Activated CD4-positive, alpha-beta memory T cell treated with anti-CD3 and anti-CD28 coated beads for 36 hours (primary cell): ENCODE data around the gene STK24. TPM values are rescaled to one million over a fixed set of nuclear protein-coding genes. Genes with fewer than 3 reads are reported as not detected.

ENCODE experiments used
- CTCF ChIA-PET: fragments of 350-600 bp; sonication (Branson Sonifier 250); formaldehyde crosslinking; loops from one replicate; lab custom pipeline; 2021; ENCODE audit warnings: antibody characterized with exemption, inconsistent platforms; lab: Charles Lee
- POLR2A ChIA-PET: fragments of 350-600 bp; sonication (Branson Sonifier 250); formaldehyde crosslinking; loops from one replicate; lab custom pipeline; 2021; ENCODE audit warnings: antibody characterized with exemption; lab: Charles Lee
- DNase-seq: peaks from one replicate; pipeline ENCODE4 v3.0.0-alpha.2; 2020
- H3K27ac Mint-ChIP-seq: one replicate; pipeline ENCODE4 v1.8.0; 2021; ENCODE audit warnings: mixed read lengths
- H3K27me3 Mint-ChIP-seq: one replicate; pipeline ENCODE4 v1.8.0; 2021; ENCODE audit warnings: mixed read lengths
- H3K36me3 Mint-ChIP-seq: one replicate; pipeline ENCODE4 v1.8.0; 2021; ENCODE audit warnings: mixed read lengths
- H3K4me1 Mint-ChIP-seq: one replicate; pipeline ENCODE4 v1.8.0; 2021; ENCODE audit warnings: low read depth, mixed read lengths
- H3K4me3 Mint-ChIP-seq: one replicate; pipeline ENCODE4 v1.8.0; 2021; ENCODE audit warnings: mild to moderate bottlenecking, mixed read lengths
- H3K9me3 Mint-ChIP-seq: one replicate; pipeline ENCODE4 v1.8.0; 2021; ENCODE audit warnings: mixed read lengths
- intact Hi-C: fragments of 100-400 bp; cut with micrococcal nuclease; formaldehyde crosslinking; loops from one replicate; pipeline ENCODE4 v1.15.1; 2023
- total RNA-seq, 2 experiments: library from RNA; stranded (reverse); gene quantifications; one replicate each; pipeline ENCODE4 v1.2.3, GENCODE V29; 2021

Gene STK24
- total RNA-seq, 2 experiments from 2014 or later: 176 to 178 TPM

DNA sequence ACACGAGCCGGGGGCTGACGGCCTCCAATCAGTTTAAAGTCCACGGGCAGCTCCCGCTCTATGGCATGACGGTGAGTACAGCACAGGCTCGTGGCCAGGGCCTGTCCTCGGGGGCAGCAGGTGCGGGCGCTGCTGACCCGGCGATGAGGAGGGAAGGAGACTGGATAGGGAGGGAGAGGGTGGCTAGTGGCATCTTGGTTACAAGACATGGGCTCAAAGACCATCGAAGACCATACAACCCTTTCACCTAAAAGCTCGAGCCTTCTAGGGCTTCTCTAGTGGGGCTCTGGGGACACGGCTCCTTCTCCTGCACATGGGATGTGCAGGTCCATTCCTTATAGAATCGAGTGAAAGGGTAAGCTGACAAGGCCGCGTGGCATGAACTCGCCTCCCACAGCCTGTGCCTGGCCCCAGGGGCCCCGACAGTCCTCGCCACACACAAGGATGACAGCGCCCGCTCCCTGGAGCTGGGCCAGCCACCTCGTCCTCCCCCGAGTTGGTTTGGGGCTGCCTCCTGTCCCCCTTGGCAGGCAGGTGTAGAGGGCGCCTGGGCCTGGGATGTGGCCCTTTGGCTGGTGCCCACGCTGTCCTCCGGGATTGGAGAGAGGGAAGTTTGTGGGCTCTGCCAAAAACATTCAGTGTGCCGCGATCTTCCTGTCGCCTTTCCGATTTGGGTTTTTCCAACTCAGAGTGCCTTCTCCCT, 137.6 kb downstream of the STK24 start:
- ChIA-PET POLR2A (no interaction called here), CTCF (interaction anchor here (0.6 to 1.4 kb wide), 2 partner anchors 9 to 22 kb away, joined by 4 to 5 read pairs; no protein-coding TSS in a partner anchor)
- H3K9me3 Mint-ChIP-seq: no peaks in the 10 kb centered on the region
- no peaks in the 10 kb centered on the region for H3K36me3 Mint-ChIP-seq
- no peaks in the 10 kb centered on the region for H3K27me3 Mint-ChIP-seq
- H3K27ac Mint-ChIP-seq: no peak overlapping the region
- H3K4me3 Mint-ChIP-seq: no peak overlapping the region
- intact Hi-C loops: no loop called here
- H3K4me1 Mint-ChIP-seq: peaks cover 2% of the 10 kb centered on the region
- DNase-seq: no peak

DNA sequence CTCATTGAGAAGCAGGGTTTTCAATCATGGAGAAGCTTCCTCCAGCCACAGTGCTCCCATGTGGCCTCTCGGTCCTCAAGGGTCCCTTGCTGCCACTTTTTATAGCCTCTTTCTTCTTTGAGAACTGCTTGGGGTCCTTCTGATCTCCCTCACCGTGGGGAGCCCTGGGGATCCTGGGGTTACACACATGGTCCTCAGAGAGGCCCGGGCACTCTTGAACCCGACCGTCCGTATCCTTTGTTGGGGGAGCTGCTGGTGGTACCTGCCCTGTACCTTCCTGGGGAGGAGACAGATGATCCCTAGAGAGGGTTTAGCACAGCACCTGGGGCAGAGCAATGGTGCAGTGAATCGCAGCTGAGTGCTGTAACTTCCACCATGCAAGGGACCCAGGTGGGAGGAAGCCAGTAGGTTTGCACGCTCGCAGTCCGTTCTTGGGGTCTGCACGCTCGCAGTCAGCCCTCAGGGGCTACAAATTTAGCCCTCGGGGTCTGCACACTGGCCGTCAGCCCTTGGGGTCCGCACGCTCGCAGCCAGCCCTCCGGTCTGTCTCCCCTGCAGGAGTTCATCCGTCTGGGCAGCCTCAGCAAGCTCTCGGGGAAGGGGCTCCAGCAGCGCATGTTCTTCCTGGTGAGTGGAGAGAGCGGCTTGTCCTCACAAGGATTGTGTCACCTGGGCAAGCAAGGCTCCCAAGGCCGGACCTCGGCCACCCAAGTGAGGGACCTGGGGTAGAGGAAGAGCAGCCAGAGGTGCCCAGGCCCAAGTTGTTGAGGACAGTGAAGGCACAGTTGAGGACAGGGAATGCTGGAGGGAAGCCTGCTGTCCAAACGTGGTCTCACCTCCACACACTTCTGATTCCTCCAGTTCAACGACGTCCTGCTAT, 138.4 kb downstream of the STK24 start:
- CTCF ChIA-PET: interaction anchor here (1.1 to 1.4 kb wide), 2 partner anchors 12 to 23 kb away, joined by 3 to 5 read pairs; no protein-coding TSS in a partner anchor
- Mint-ChIP-seq H3K36me3 (no peaks in the 10 kb centered on the region), H3K27ac (no peak overlapping the region), H3K9me3 (no peaks in the 10 kb centered on the region), H3K27me3 (no peaks in the 10 kb centered on the region), H3K4me1 (no peaks in the 10 kb centered on the region), H3K4me3 (no peak overlapping the region)
- POLR2A ChIA-PET: no interaction called here
- intact Hi-C loops: no loop called here
- no peak for DNase-seq

DNA sequence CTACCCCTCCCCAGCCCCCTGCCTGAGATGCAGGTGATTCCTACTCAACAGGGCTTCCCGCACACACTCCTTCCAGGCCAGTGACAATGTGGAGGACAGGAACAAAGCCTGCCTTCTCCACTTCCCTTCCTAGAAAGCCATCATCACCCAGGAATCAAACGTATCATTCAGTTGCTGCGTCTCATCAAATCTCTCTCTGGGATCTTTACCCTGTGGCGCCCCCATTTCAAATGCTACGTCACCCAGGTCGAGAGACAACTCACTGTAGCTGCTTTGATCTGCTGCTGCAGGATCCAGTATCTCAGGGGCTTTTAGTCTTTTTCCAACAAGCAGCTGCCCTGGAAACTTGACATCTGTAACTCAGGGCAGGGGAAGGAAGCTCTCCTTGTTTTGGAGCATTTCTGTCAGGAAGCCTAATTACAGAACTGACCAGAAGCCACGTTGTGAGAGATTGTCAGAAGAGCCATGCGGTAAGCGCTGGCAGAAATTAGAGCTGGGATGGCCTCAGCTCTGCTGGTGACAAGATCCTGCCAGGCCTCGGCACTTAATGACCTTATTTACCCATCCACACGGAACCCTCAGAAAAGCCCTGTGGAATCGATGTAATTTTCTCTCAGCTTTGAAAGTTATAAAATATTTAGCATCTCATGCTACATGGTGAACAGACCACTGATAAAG, 140.5 kb downstream of the STK24 start:
- CTCF ChIA-PET: interaction anchor here (1.1 kb wide), 1 partner anchor 9 kb away, joined by 7 read pairs; no protein-coding TSS in a partner anchor
- Mint-ChIP-seq H3K9me3 (no peaks in the 10 kb centered on the region), H3K4me1 (no peaks in the 10 kb centered on the region), H3K4me3 (no peak overlapping the region), H3K27me3 (peaks cover 5% of the 10 kb centered on the region), H3K27ac (no peak overlapping the region), H3K36me3 (no peaks in the 10 kb centered on the region)
- intact Hi-C loops: no loop called here
- no peak for DNase-seq
- POLR2A ChIA-PET: no interaction called here

DNA sequence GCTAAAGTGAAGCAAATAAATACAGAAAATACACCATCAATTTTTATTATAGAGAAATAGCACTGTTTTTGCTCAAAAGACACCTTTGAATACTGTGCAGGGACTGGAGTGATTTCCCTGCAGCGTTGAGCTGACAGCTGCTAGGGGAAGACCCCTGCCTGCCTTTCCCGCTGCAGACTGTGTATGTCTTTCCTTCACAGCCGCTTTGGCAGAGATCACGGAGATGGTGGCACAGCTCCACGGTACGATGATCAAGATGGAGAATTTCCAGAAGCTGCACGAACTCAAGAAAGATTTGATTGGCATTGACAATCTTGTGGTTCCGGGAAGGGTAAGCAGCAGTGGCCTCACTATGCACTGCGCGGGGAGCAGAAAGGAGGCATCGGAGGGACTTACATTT, 141.5 kb downstream of the STK24 start:
- POLR2A ChIA-PET: no interaction called here
- CTCF ChIA-PET: no interaction called here
- intact Hi-C loops: no loop called here
- Mint-ChIP-seq H3K4me3 (no peak overlapping the region), H3K4me1 (no peaks in the 10 kb centered on the region), H3K36me3 (no peaks in the 10 kb centered on the region), H3K27me3 (peaks cover 6% of the 10 kb centered on the region), H3K9me3 (no peaks in the 10 kb centered on the region), H3K27ac (no peak overlapping the region)
- no peak for DNase-seq

DNA sequence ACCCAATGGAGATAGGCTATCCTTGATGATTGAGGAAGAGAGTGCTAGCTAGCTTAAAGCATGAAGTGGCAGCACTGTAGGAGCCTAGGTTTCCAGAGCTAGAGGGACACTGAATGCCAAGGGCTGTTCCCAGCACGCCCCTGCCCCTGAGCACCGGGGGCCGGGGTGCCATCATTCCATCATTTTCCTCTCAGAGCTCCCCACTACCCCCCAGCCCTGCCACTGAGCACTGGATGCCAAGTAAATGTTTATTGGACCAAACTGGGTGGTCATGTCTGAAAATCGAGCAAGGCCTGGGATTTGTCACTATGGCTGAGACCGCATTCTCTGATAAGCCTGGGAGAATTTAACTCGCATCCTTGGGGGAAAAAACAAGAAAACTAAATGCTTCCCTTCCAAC, 142.8 kb downstream of the STK24 start:
- Mint-ChIP-seq H3K4me3 (no peak overlapping the region), H3K4me1 (no peaks in the 10 kb centered on the region), H3K9me3 (no peaks in the 10 kb centered on the region), H3K27ac (no peak overlapping the region), H3K27me3 (peaks cover 12% of the 10 kb centered on the region), H3K36me3 (no peaks in the 10 kb centered on the region)
- CTCF ChIA-PET: no interaction called here
- intact Hi-C loops: no loop called here
- DNase-seq: no peak
- POLR2A ChIA-PET: no interaction called here

DNA sequence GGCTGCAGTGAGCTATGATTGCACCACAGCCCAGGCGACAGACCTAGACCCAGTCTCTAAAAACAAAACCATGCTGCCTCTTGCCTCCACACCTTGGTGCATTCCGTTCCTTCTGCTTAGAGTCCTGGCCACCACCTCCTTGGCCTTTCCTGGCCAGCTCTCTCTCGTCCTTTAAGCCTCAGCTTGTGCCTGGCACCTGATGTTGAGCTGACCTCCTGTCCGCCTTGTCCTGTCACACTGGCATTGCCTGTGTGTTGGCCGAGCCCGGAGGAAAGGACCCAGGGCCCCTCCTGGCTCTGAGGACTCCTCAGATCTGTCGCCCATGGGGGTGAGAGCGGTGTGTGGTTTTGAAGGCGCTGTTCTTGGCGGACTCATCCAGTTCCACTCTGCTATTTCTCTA, 143.3 kb downstream of the STK24 start:
- CTCF ChIA-PET: no interaction called here
- POLR2A ChIA-PET: no interaction called here
- intact Hi-C loops: no loop called here

DNA sequence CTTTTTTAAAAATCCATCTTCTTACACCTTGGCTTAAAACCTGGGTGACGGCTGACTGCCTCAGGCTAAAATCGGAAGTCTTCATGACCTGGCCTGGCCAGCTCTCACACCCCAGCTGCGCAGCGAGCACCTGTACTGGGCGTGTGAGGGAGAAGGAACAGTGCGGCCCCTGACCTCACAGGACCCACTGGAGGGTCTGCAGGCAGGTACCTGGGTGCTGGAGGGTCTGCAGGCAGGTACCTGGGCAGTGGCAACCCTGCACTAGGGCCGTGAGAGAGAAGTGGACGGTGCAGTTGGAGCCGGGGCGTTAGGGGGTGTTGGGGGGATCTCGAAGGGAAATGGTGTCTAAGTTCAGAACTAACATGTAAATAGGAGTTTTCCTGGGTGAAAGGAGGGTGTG, 144.3 kb downstream of the STK24 start:
- H3K27ac Mint-ChIP-seq: no peak overlapping the region
- DNase-seq: no peak
- peaks cover 24% of the 10 kb centered on the region for H3K27me3 Mint-ChIP-seq
- H3K4me3 Mint-ChIP-seq: no peak overlapping the region
- no peaks in the 10 kb centered on the region for H3K9me3 Mint-ChIP-seq
- intact Hi-C loops: no loop called here
- ChIA-PET POLR2A (no interaction called here), CTCF (no interaction called here)
- H3K4me1 Mint-ChIP-seq: no peaks in the 10 kb centered on the region
- H3K36me3 Mint-ChIP-seq: no peaks in the 10 kb centered on the region

More for the DNA sequence above, 143.3 kb downstream of the STK24 start:
- no peak for DNase-seq
- Mint-ChIP-seq H3K4me1 (no peaks in the 10 kb centered on the region), H3K27me3 (peaks cover 16% of the 10 kb centered on the region), H3K27ac (no peak overlapping the region), H3K36me3 (no peaks in the 10 kb centered on the region), H3K9me3 (no peaks in the 10 kb centered on the region), H3K4me3 (no peak overlapping the region)

DNA sequence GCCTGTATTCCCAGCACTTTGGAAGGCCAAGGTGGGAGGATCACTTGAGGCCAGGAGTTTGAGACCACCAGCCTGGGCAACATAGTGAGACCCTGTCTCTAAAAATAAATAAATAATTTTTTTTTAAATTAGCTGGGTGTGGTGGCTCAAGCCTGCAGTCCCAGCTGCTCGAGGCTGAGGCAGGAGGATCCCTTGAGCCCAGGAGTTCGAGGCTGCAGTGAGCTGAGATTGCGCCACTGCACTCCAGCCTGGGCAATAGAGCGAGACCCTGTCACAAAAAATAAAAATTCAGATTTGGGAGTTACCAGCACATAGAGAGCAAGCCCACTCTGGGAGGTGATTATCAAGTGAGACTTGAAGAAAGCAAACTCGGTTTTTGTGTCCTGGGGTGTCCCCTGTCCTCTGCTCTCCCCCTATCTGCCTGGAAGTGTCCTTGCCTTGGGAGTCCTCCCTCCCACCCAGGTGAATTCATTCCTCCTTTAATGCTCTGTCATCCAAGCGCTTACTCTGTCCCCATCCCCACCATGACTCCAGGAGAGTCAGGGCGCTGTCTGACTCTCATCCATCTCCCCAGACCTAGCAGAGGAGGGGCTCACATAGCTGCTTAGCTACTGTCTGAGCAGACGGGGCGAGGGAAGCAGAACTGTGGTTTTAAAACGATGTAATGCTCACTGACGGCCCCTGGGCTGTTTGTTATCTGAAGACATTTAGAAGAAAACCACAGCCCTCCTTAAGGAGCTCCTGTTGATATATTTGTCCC, 146.8 kb downstream of the STK24 start:
- no peaks in the 10 kb centered on the region for H3K36me3 Mint-ChIP-seq
- intact Hi-C loops: no loop called here
- H3K4me3 Mint-ChIP-seq: no peak overlapping the region
- ChIA-PET POLR2A (interaction anchor here (0.6 kb wide), 1 partner anchor 30 kb away, joined by 4 read pairs; no protein-coding TSS in a partner anchor), CTCF (interaction anchor here (0.9 kb wide), 1 partner anchor 15 kb away, joined by 3 read pairs; no protein-coding TSS in a partner anchor)
- no peaks in the 10 kb centered on the region for H3K9me3 Mint-ChIP-seq
- H3K27ac Mint-ChIP-seq: no peak overlapping the region
- DNase-seq: no peak
- H3K4me1 Mint-ChIP-seq: no peaks in the 10 kb centered on the region
- H3K27me3 Mint-ChIP-seq: peaks cover 24% of the 10 kb centered on the region

DNA sequence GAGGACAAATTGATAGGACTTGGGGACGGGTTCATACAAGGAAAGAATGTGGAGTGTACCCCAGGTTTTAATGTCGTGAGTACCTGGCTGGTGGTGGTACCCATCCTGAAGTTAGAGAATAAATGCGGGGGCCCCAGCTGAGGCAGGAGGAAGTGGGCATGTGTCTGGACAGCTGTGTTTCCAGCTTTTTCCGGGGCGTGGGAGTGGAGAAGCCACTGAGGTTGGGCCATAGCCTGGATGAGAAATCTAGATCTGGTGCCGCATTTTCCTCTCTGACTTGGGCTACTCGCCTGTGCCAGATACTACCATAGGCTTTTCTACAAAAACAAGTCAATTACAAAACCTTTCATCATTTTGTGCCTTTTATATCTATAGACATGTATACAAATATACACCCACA, 147.4 kb downstream of the STK24 start:
- H3K27ac Mint-ChIP-seq: no peak overlapping the region
- no peaks in the 10 kb centered on the region for H3K9me3 Mint-ChIP-seq
- ChIA-PET CTCF (no interaction called here), POLR2A (no interaction called here)
- no peaks in the 10 kb centered on the region for H3K4me1 Mint-ChIP-seq
- H3K36me3 Mint-ChIP-seq: no peaks in the 10 kb centered on the region
- no peak overlapping the region for H3K4me3 Mint-ChIP-seq
- no peak for DNase-seq
- H3K27me3 Mint-ChIP-seq: peaks cover 24% of the 10 kb centered on the region
- intact Hi-C loops: no loop called here

DNA sequence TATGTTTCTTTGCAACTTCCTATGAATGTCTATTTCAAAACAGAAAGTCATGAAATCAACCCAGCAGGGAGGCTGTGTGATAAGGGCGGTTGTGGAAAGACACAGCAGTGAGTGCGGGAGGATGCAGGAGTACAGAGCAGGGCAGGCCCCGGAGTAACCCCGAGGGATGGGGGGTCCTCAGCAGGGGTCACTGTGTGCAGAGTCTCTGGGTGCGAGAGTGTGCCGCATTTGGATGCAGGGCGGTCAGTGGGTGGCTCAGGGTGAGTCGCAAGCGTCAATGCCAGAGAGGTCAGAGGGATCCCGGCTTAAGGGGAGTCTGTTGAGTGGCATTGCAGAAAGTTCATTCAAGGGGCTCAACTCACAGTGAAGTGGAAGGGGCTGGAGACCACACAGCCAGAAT, 147.8 kb downstream of the STK24 start:
- no peaks in the 10 kb centered on the region for H3K9me3 Mint-ChIP-seq
- H3K4me1 Mint-ChIP-seq: no peaks in the 10 kb centered on the region
- ChIA-PET CTCF (no interaction called here), POLR2A (no interaction called here)
- intact Hi-C loops: no loop called here
- DNase-seq: no peak
- peaks cover 24% of the 10 kb centered on the region for H3K27me3 Mint-ChIP-seq
- no peak overlapping the region for H3K4me3 Mint-ChIP-seq
- no peaks in the 10 kb centered on the region for H3K36me3 Mint-ChIP-seq
- no peak overlapping the region for H3K27ac Mint-ChIP-seq

DNA sequence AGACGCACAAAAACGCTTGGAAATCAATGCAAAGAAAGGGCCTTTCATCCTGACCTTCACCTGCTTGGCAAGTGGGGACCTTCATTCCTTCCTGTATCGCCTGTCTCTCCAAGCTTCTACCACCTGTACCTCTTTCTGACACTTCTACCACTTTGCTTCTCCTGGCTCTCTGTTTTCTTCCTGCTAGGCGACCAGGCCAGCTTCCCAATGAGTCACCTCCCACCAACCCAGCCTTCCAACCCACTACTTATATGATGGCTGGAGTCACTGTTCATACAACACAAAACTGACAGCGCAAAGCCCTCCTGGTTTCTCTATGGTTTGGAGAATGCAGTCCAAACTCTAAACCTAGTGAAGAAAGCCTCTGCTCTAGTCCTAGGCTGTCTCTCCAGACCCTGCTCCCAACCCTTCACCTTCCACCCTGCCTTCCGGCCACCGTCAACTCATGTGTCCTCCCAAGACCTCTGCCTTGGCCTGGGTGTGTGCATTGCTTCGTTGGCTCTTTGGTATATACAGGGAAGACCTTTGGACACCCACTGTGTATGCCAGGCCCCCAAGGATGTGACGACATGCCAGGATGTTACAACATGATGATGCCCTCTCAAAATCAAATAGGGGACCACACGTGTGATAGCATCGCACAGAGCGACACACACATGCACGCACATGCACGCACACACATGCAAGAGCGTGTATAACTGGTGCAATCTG, 148.5 kb downstream of the STK24 start:
- intact Hi-C loops: no loop called here
- CTCF ChIA-PET: no interaction called here
- H3K4me1 Mint-ChIP-seq: no peaks in the 10 kb centered on the region
- H3K4me3 Mint-ChIP-seq: no peak overlapping the region
- no peaks in the 10 kb centered on the region for H3K36me3 Mint-ChIP-seq
- no peak for DNase-seq
- no peak overlapping the region for H3K27ac Mint-ChIP-seq
- POLR2A ChIA-PET: no interaction called here
- no peaks in the 10 kb centered on the region for H3K9me3 Mint-ChIP-seq
- H3K27me3 Mint-ChIP-seq: peaks cover 24% of the 10 kb centered on the region
